B cell (primary cell): ENCODE data around the gene NFE2L1. TPM values are rescaled to one million over a fixed set of nuclear protein-coding genes. Genes with fewer than 3 reads are reported as not detected.

Source experiments
- ATAC-seq: fragments of 200-7000 bp; cut with Tn5 transposase; one replicate; pipeline ENCODE4 v1.10.0; 2021; ENCODE audit warnings: low read depth, mild to moderate bottlenecking, moderate number of reproducible peaks, moderate library complexity
- CTCF ChIA-PET: fragments of 350-600 bp; sonication (Branson Sonifier 250); formaldehyde crosslinking; loops from one replicate; lab custom pipeline; 2021; ENCODE audit warnings: antibody characterized with exemption, inconsistent platforms; lab: Charles Lee
- POLR2A ChIA-PET: fragments of 350-600 bp; sonication (Branson Sonifier 250); formaldehyde crosslinking; loops from one replicate; lab custom pipeline; 2021; ENCODE audit warnings: antibody characterized with exemption; lab: Charles Lee
- DNase-seq: peaks from one replicate; pipeline ENCODE4 v3.0.0; 2013
- H2AFZ ChIP-seq: 2 replicates; pipeline ENCODE4 v1.6.1; 2012; ENCODE audit warnings: mild to moderate bottlenecking, low read depth, low read length; ENCODE audit not compliant: insufficient read depth, poor library complexity, severe bottlenecking
- H3K27ac ChIP-seq, 2 donors: 1 replicate in 1 of 2; 2 replicates in 1 of 2; pipeline ENCODE4 v1.5.1; 2012 to 2013; ENCODE audit warnings: low read length in 2 of 2, mild to moderate bottlenecking in 2 of 2, moderate library complexity in 1 of 2
- H3K27me3 ChIP-seq, 4 experiments: fragments of 200-600 bp in 1 of 4; sonication (generic) in 1 of 4; replicated peaks in 1 of 4; 1 replicate in 2 of 4; 2 replicates in 2 of 4; pipeline versions ENCODE4 v1.6.1 to v1.7.0; 2013 to 2016; ENCODE audit warnings: low read length in 3 of 4, mild to moderate bottlenecking in 2 of 4, mixed read lengths in 1 of 4, moderate library complexity in 1 of 4; ENCODE audit not compliant: insufficient read depth in 4 of 4, control insufficient read depth in 3 of 4; ENCODE audit errors: control extremely low read depth in 1 of 4
- H3K36me3 ChIP-seq, 2 experiments: replicated peaks in 1 of 2; 1 replicate in 1 of 2; 2 replicates in 1 of 2; pipeline versions ENCODE4 v1.6.1 to v1.7.1; 2013; ENCODE audit warnings: low read length in 1 of 2; ENCODE audit not compliant: insufficient read depth in 2 of 2, control insufficient read depth in 1 of 2; ENCODE audit errors: control extremely low read depth in 1 of 2, extremely low read depth in 1 of 2
- H3K4me1 ChIP-seq, 2 donors: fragments of 200-600 bp in 1 of 2; sonication (generic) in 1 of 2; 1 replicate in 1 of 2; 2 replicates in 1 of 2; pipeline versions ENCODE4 v1.5.1 to v1.6.1; 2013 to 2017; ENCODE audit warnings: low read length in 2 of 2; ENCODE audit not compliant: control insufficient read depth in 2 of 2, insufficient read depth in 2 of 2
- H3K4me2 ChIP-seq: replicated peaks from 2 replicates; pipeline ENCODE3; 2012; ENCODE audit warnings: mild to moderate bottlenecking, low read depth, low read length; ENCODE audit not compliant: poor library complexity, severe bottlenecking
- H3K4me3 ChIP-seq, 5 experiments: fragments of 200-600 bp in 1 of 5; sonication (generic) in 1 of 5; 1 replicate in 3 of 5; 2 replicates in 2 of 5; pipeline versions ENCODE4 v1.5.1 to v1.7.0; 2011 to 2016; ENCODE audit warnings: low read length in 4 of 5, mild to moderate bottlenecking in 4 of 5, low read depth in 2 of 5, control low read depth in 1 of 5, moderate library complexity in 1 of 5; ENCODE audit not compliant: insufficient read depth in 1 of 5; ENCODE audit errors: control extremely low read depth in 1 of 5, extremely low read depth in 1 of 5
- H3K79me2 ChIP-seq: fragments of 200-600 bp; sonication (generic); one replicate; pipeline ENCODE4 v1.6.0; 2016; ENCODE audit warnings: low read length; ENCODE audit not compliant: control insufficient read depth, insufficient read depth
- H3K9ac ChIP-seq: fragments of 200-600 bp; sonication (generic); 2 replicates; pipeline ENCODE4 v1.6.1; 2017; ENCODE audit warnings: mild to moderate bottlenecking, low read length, moderate library complexity
- H3K9me3 ChIP-seq, 3 donors: one replicate each; pipeline versions ENCODE4 v1.6.1 to v1.7.1; 2013; ENCODE audit warnings: low read length in 2 of 3; ENCODE audit not compliant: control insufficient read depth in 2 of 3, insufficient read depth in 1 of 3; ENCODE audit errors: control extremely low read depth in 1 of 3
- H4K20me1 ChIP-seq: 2 replicates; pipeline ENCODE4 v1.6.0; 2012; ENCODE audit warnings: mild to moderate bottlenecking, low read length; ENCODE audit not compliant: insufficient read depth, control insufficient read depth, poor library complexity, severe bottlenecking
- H3K27ac Mint-ChIP-seq: one replicate; pipeline ENCODE4 v1.8.0; 2021; ENCODE audit warnings: mixed read lengths
- H3K27me3 Mint-ChIP-seq: one replicate; pipeline ENCODE4 v1.8.0; 2021; ENCODE audit warnings: mixed read lengths
- H3K4me1 Mint-ChIP-seq: one replicate; pipeline ENCODE4 v1.8.0; 2021; ENCODE audit warnings: mixed read lengths
- H3K4me3 Mint-ChIP-seq: one replicate; pipeline ENCODE4 v1.8.0; 2021; ENCODE audit warnings: mixed read lengths
- H3K9me3 Mint-ChIP-seq: one replicate; pipeline ENCODE4 v1.8.0; 2022; ENCODE audit warnings: mixed read lengths; ENCODE audit not compliant: insufficient read depth
- CTCF ChIP-seq: fragments of 200-600 bp; IDR thresholded peaks from one replicate; pipeline ENCODE4 v1.8.0; 2022; ENCODE audit warnings: antibody characterized with exemption, mild to moderate bottlenecking
- EZH2 ChIP-seq: IDR thresholded peaks from 2 replicates; pipeline ENCODE4 v1.6.1; 2012; ENCODE audit warnings: borderline replicate concordance, low read depth, mild to moderate bottlenecking, moderate library complexity, low read length; ENCODE audit not compliant: insufficient read depth, poor library complexity, severe bottlenecking
- WGBS: methylation state at CpG from one replicate; pipeline ENCODE4 v1.1.5; 2013; ENCODE audit warnings: missing lambda C conversion rate; ENCODE audit not compliant: insufficient coverage; 5-methylcytosine and 5-hydroxymethylcytosine counted together
- intact Hi-C: fragments of 100-400 bp; cut with micrococcal nuclease; formaldehyde crosslinking; loops from one replicate; pipeline ENCODE4 v1.10.0; 2022
- polyA plus RNA-seq: library from polyadenylated mRNA; depleted of rRNA; stranded (reverse); fragments of >200 nt; gene quantifications from 2 replicates; pipeline ENCODE4 v1.2.3, GENCODE V29; 2012
- total RNA-seq, 2 donors: library from RNA; stranded (reverse); fragments of 120-200 nt in 1 of 2; gene quantifications; 1 replicate in 1 of 2; 2 replicates in 1 of 2; pipeline versions ENCODE4 v1.2.3 to v1.2.4, GENCODE V29; 2013 to 2022

NFE2L1 gene
- total and polyA plus RNA-seq, 2 donors (not counting 1 experiment from before 2014, with no cell fraction given): 25.2 to 66.4 TPM

GRCh38 chr17:48068491-48068961 is 20.4 kb downstream of the NFE2L1 start:
- Mint-ChIP-seq H3K27ac (no peak overlapping the region), H3K4me1 (no peaks in the 10 kb centered on the region), H3K9me3 (no peaks in the 10 kb centered on the region), H3K4me3 (no peak overlapping the region), H3K27me3 (no peaks in the 10 kb centered on the region)
- H3K36me3 ChIP-seq: peaks cover 14 to 27% of the 10 kb centered on the region in 2 experiments
- H4K20me1 ChIP-seq: no peaks in the 10 kb centered on the region
- H3K9ac ChIP-seq: no peak overlapping the region
- no peaks in the 10 kb centered on the region for H3K27me3 ChIP-seq
- WGBS: 92% methylated on average over 2 of the region's 3 CpGs
- no peak overlapping the region for H2AFZ ChIP-seq
- H3K4me3 ChIP-seq: no peak overlapping the region
- TF ChIP-seq CTCF (peak; percentile 30), EZH2 (no peak)
- DNase-seq (no peak), ATAC-seq (peak; percentile 31)
- intact Hi-C loops: no loop called here
- POLR2A ChIA-PET: no interaction called here
- no peaks in the 10 kb centered on the region for H3K4me1 ChIP-seq
- H3K27ac ChIP-seq: no peak overlapping the region
- H3K9me3 ChIP-seq: no peaks in the 10 kb centered on the region
- no peaks in the 10 kb centered on the region for H3K79me2 ChIP-seq
- H3K4me2 ChIP-seq: no peak overlapping the region
- CTCF ChIA-PET: interaction anchor here (0.8 to 3.3 kb wide), 9 partner anchors 11 to 90 kb away, joined by 3 to 24 read pairs (median 3); no protein-coding TSS in a partner anchor

GRCh38 chr17:48070195-48070594 is 22.0 kb downstream of the NFE2L1 start:
- ChIA-PET POLR2A (no interaction called here), CTCF (interaction anchor here (0.6 to 1.3 kb wide), 4 partner anchors 14 to 45 kb away, joined by 3 to 7 read pairs (median 3); no protein-coding TSS in a partner anchor)
- intact Hi-C loops: no loop called here
- Histone ChIP-seq H3K27me3 (no peaks in the 10 kb centered on the region), H3K27ac (no peak overlapping the region), H3K79me2 (no peaks in the 10 kb centered on the region), H3K9ac (no peak overlapping the region), H3K4me1 (no peaks in the 10 kb centered on the region), H3K36me3 (peaks cover 19 to 35% of the 10 kb centered on the region in 2 experiments), H3K4me3 (no peak overlapping the region), H3K9me3 (no peaks in the 10 kb centered on the region), H3K4me2 (no peak overlapping the region), H2AFZ (no peak overlapping the region), H4K20me1 (peaks cover 5% of the 10 kb centered on the region)
- 67% methylated on average over 1 of the region's 2 CpGs for WGBS
- no peak overlapping the region for H3K27ac Mint-ChIP-seq
- TF ChIP-seq EZH2 (no peak), CTCF (no peak)
- no peak overlapping the region for H3K4me3 Mint-ChIP-seq
- ATAC-seq (no peak), DNase-seq (no peak)
- no peaks in the 10 kb centered on the region for H3K27me3 Mint-ChIP-seq
- H3K4me1 Mint-ChIP-seq: no peaks in the 10 kb centered on the region
- no peaks in the 10 kb centered on the region for H3K9me3 Mint-ChIP-seq
